Activated CD8-positive, alpha-beta memory T cell treated with anti-CD3 and anti-CD28 coated beads for 4 hours (primary cell): ENCODE measurements around the gene DNAAF5.
"Not testable (repeated sequence)": the region's sequence is repeated elsewhere in the genome, so short reads cannot be mapped to it uniquely, and the experiment has no call there.

Source experiments
- DNase-seq, 2 donors: peaks; one replicate each; pipeline ENCODE4 v3.0.0-alpha.2; 2020; ENCODE audit warnings: low read depth in 2 of 2

Gene DNAAF5

DNA sequence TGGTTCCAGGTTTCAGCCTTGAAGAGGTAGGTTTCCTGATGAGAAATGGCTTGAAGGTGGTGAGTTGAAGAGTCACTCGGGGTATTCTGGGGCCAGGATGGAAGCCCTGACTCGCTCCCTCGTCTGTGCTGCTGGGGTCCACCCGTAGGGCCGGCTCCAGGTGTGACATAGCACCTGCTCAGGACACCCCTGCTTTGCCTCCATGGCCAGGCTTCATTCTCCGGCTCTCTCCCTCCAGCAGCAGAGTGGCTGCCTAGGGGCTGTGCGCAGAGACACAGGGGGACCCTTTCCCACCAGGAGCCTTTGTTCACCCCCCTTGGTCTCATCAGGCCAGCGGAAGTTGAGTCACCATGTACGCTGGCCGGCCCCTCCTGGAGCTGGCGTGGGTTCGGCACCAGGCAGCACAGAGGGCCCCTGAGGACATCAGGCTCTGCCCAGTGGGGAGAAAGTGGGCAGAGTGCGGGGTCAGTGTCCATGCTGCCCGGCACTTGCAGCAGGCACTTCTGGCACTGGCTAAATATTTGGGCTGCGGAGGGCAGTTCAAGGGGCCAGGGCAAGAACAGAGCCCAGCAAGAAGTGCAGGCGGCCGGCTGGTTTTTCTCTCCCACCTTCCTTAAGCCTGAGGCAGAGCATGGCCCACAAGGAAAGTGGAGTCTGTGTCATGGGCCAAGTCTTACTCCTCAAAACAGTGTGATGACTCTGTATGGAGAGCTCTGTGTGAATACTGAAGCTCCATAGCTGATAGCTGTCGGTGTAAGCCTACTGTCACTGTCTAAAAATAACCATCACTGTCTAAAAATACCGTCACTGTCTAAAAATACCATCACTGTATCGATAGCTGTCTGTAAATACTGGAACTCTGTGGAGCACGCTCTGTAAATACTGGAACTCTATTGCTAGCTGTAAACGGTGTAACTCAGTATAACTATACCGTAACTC lies 4.3 kb downstream of the DNAAF5 start:
- DNase-seq, result no peak

GRCh38 chr7:731440-732085 lies 5.1 kb downstream of the DNAAF5 start:
- no peak for DNase-seq

DNA sequence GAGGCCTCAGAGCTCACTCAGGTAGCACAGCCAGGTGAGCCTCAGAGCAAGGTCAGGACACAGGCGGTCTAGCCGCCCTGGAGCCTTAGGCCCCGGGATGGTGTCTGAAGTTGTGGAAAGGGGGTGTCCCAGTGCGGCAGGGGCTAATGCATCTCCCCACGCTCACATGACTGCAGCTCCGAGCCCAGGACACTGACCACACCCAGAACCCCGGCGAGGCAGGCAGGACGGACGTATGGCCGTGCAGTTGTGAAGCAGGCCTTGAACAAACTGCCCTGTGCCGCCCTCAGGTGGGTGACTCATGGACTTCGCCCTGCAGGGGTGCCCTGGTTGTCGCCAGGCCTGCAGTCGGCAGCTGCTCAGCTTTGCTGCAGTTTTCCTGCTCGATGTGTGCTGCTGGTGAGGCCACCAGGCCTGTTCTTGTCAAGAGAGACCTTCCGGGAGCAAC lies 5.6 kb downstream of the DNAAF5 start:
- DNase-seq, result no peak

DNA sequence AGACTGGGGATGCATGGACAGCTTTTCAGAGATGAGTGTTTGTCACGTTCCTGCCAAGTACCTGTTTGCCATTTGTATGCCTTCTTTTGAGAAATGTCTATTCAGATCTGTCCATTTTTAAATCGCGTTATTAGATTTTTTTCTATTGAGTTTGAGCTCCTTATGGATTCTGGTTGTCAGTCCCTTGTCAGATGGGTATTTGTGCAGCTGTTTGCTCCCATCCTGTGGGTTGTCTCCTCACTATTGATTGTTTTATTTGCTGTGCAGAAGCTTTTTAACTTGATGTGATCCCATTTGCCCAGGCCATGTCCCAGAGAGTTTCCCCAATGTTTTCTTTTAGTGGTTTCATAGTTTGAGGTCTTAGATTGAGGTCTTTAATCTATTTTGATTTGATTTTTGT lies 6.1 kb downstream of the DNAAF5 start:
- DNase-seq, result no peak

- DNase-seq, result no peak
Observed at GRCh38 chr7:734214-734613, 7.7 kb downstream of the DNAAF5 start.

DNA sequence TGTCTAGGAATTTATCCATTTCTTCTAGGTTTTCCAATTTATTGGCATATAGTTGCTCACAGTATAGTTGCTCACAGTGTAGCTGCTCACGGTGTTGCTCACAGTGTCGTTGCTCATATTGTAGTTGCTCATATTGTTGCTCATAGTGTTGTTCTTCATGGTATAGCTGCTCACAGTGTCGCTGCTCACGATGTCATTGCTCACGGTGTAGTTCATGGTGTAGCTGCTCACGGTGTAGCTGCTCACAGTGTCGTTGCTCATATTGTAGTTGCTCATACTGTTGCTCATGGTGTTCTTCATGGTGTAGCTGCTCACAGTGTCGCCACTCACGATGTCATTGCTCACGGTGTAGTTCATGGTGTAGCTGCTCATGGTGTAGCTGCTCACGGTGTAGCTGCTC lies 8.3 kb downstream of the DNAAF5 start:
- DNase-seq, result no peak

DNA sequence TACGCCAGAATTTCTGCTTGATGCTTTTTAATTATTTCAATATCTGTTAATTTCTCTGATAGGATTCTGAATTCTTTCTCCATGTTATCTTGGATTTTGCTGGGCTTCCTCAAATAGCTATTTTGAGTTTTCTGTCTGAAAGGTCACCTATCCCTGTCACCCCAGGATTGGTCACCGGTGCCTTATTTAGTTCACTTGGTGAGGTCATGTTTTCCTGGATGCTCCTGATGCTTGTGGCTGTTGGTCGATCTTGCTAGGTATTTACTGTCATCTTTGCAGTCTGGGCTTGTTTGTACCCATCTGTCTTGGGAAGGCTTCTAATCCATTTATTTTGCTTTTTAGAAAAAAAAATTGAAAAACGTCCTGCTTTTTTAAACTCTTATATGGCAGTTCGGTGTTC lies 11.7 kb downstream of the DNAAF5 start:
- DNase-seq, result no peak

DNA sequence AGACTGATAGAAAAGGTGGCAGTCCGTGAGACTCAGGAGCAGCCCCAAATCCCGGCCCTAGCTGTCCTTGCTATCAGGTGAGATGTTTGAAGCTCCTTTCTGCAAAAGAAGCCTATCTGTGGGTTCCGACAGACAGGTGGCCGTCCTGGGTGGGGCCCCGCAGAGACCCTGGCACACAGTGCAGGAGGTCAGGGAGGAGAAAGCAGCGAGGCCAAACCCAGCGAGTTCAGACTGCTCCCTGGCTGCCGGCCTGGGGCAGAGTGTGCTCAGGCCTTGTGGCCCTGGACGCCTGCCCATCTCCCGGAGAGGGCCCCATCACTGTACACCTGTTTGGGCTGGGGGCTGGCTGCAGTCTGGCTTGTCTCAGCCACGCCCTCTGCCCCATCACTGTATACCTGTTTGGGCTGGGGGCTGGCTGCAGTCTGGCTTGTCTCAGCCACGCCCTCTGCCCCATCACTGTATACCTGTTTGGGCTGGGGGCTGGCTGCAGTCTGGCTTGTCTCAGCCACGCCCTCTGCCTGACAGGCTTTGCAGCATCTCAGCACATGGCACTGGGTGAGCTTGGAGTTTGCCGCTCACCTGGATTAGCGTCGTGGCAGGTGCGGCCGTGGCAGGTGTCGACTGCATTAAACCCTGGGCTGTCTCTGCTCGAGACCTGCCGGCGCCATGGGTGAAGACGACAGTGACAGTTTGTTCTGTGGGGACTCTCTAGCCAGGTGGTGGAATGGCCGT lies 12.4 kb downstream of the DNAAF5 start:
- no peak for DNase-seq

- no peak for DNase-seq
Observed at GRCh38 chr7:739455-739982, 13.0 kb downstream of the DNAAF5 start.

DNA sequence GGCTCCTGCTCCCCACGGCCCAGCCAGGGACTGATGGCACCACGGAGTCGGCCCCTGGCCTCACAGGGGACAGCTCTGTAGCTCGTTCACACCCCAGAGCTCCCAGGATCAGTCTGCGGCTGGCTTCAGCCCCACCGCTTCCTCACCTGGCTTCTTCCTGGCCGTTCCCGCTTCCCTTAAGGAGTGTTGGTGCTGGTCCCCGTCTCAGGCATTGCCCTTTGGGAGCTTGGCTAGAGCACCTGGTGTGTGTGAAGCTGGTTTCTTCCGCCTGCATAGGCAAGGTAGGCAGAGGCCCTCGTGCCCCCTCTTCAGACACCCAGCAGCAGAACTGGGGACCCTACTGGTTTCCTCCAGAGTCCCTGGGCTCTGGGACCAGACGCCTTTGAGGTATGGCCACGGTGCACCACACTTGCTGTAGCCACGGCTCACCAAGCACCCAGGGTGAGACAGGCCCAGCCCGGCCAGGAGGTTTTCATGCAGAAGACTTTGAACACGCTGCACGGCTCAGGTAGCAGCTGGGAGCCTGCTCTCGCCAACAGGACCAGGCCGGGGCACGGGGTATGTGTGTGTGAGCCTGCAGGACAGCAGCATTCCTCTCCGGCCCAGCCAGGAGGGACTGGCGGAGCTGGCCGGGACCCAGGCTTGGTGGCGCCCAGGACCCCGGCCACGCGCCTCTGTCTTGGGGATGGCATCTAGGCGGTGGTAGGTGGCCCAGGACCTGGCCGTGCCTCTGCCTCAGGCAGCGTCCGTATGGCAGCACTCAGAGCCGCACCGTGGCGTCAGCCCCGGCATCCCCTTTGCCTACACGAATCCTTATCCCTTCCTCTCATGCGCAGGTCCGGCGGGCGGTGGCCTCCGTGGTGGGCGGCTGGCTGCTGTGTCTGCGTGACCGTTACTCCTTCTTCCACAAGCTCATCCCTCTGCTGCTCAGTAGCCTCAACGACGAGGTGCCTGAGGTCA lies 13.8 kb downstream of the DNAAF5 start:
- DNase-seq, result no peak

- no peak for DNase-seq
Observed at GRCh38 chr7:741191-741671, 14.7 kb downstream of the DNAAF5 start.

GRCh38 chr7:741850-742249 lies 15.4 kb downstream of the DNAAF5 start:
- DNase-seq, result no peak

DNA sequence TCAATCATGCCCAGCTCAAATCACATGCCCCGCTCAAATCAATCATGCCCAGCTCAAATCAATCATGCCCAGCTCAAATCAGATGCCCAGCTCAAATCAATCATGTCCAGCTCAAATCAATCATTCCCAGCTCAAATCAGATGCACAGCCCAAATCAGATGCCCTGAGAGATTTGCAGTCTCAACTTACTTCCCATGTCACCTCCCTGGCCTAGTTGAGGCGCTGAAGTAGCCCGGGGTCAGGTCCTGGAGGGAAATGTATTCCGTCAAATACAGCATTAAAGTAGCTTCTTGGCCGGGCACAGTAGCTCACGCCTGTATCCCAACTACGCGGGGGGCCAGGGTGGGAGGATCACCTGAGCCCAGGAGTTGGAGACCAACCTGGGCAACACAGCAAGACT lies 16.3 kb downstream of the DNAAF5 start:
- DNase-seq, result no peak

GRCh38 chr7:743341-744127 lies 17.0 kb downstream of the DNAAF5 start:
- DNase-seq, result not testable (repeated sequence)

- not testable (repeated sequence) for DNase-seq
Observed at GRCh38 chr7:744128-744520, 17.6 kb downstream of the DNAAF5 start.

DNA sequence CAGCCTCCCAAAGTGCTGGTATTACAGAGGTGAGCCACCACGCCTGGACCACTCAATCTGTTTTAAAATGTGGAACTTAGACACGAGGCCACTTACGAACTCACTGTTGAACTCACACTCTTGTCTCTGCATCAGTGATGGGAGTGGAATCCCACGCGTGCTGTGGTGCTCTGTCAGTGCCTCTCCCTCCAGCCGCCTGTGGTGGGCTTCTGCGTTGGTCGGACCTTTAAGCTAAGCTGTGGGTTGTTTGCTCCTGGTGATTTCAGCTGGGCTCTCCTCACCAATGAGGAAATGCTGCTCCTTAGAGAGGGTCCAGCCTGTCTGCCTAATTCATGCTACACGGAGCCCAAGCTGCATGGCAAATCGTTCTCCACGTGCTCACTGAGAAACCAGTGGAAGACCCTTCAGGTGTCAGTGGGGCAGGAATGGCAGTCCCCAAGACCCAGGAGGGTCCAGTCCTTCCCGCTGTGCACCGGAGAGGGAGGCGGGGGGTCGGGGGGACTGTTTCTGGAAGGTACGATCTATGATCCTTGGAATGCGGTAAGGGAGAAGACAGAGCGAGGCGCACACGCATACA lies 18.4 kb downstream of the DNAAF5 start:
- DNase-seq, result no peak

DNA sequence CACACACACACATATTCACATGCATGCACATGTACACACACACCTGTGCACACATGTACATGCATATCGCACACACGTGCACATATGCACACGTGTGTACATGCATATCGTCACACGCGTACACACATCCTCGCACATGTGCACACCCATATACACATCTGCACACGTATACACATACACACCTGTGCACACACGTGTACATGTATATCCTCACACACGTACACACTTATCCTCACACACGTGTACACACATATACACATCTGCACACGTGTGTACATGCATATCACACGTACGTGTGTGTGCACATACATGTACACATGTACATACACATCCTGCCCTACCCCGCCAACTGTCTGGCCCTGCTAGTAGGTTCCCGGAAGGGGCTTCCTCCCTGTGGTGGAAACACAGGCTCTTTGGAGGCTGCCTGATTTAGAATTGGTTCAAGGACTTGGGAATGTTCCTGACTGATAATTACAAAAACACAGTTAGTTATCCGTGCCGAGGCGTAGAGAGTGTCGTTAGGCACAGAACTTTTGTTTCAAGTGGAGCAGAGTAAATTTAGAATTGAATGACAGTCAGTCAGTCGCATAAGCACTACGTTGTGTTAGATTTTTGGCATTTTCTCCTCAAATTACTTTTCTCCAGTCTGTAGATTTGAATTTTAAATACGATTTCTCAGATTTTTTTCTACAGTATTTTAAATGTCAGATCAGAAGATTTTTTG lies 19.1 kb downstream of the DNAAF5 start:
- no peak for DNase-seq

DNA sequence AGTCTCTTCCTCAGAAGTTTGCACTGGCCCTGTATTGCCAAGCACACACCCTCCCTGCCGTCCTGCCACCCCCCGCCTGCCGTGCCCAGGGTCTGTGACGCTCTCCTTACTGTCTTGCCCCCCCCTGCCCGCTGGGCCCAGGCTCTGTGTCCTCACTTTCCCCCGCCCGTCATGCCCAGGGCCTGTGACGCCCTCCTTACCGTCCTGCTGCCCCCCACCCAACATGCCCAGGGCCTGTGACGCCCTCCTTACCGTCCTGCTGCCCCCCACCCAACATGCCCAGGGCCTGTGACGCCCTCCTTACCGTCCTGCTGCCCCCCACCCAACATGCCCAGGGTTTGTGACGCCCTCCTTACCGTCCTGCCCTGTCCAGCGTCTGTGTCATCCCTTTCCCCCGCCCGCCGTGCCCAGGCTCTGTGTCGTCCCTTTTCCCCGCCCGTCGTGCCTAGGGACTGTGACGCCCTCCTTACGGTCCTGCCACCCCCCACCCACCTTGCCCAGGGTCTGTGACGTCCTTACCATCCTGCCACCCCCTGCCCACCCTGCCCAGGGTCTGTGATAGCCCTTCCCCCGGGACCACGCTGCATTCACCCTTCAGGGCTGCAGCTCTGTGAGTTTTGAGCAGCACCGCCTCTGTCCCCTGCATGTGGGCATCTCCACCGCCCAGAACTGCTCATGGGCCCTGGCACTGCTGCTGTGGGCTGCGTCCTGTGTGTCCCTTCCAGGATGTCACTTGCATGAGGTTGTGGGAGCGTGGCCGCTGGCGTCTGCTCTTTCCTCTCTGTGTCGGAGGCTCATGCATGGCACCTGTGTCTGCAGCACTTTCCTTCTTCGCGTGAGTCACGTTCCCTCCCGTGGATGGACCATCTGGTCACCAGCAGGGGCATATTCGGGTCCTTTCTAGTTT lies 19.9 kb downstream of the DNAAF5 start:
- no peak for DNase-seq
